GM23248 (cell line): ENCODE measurements around the gene KCNH5. TPM values are rescaled to one million over a fixed set of nuclear protein-coding genes. Genes with fewer than 3 reads are reported as not detected.

Source experiments
- DNase-seq: peaks from one replicate; pipeline ENCODE4 v3.0.0-alpha.2; 2015
- H2AFZ ChIP-seq: fragments of 200-600 bp; sonication (generic); 2 replicates; pipeline ENCODE4 v1.6.1; 2016; ENCODE audit warnings: antibody characterized with exemption
- H3F3A ChIP-seq: fragments of 200-600 bp; sonication (generic); 2 replicates; pipeline ENCODE4 v1.6.1; 2016; ENCODE audit warnings: mild to moderate bottlenecking, antibody characterized with exemption, mixed run types; ENCODE audit not compliant: insufficient read depth
- H3K27ac ChIP-seq: fragments of 200-600 bp; sonication (generic); 2 replicates; pipeline ENCODE4 v1.5.1; 2016; ENCODE audit warnings: mild to moderate bottlenecking
- H3K27me3 ChIP-seq: fragments of 200-600 bp; sonication (generic); replicated peaks from 2 replicates; pipeline ENCODE4 v1.6.1; 2016; ENCODE audit warnings: mild to moderate bottlenecking; ENCODE audit not compliant: insufficient read depth
- H3K36me3 ChIP-seq: fragments of 200-600 bp; sonication (generic); 2 replicates; pipeline ENCODE4 v1.6.1; 2016; ENCODE audit warnings: low read depth, mild to moderate bottlenecking
- H3K4me1 ChIP-seq: fragments of 200-600 bp; sonication (generic); 2 replicates; pipeline ENCODE4 v1.6.1; 2016; ENCODE audit warnings: mild to moderate bottlenecking; ENCODE audit not compliant: insufficient read depth
- H3K4me2 ChIP-seq: fragments of 200-600 bp; sonication (generic); one replicate; pipeline ENCODE4 v1.6.1; 2016; ENCODE audit warnings: mild to moderate bottlenecking; ENCODE audit not compliant: unreplicated experiment
- H3K4me3 ChIP-seq: fragments of 200-600 bp; sonication (generic); 2 replicates; pipeline ENCODE4 v1.5.1; 2016; ENCODE audit warnings: mild to moderate bottlenecking
- H3K79me2 ChIP-seq: fragments of 200-600 bp; sonication (generic); 2 replicates; pipeline ENCODE4 v1.6.1; 2016; ENCODE audit warnings: mild to moderate bottlenecking; ENCODE audit not compliant: insufficient read depth
- H3K9ac ChIP-seq: fragments of 200-600 bp; sonication (generic); 2 replicates; pipeline ENCODE4 v1.6.1; 2016; ENCODE audit warnings: mild to moderate bottlenecking
- H3K9me2 ChIP-seq: fragments of 200-600 bp; sonication (generic); 2 replicates; pipeline ENCODE4 v1.6.1; 2016; ENCODE audit warnings: mixed run types, mild to moderate bottlenecking, moderate library complexity; ENCODE audit not compliant: insufficient read depth
- H3K9me3 ChIP-seq: fragments of 200-600 bp; sonication (generic); one replicate; pipeline ENCODE4 v1.6.1; 2017; ENCODE audit warnings: low read depth
- H4K20me1 ChIP-seq: fragments of 200-600 bp; sonication (generic); 2 replicates; pipeline ENCODE4 v1.6.0; 2016; ENCODE audit not compliant: insufficient read depth
- EZH2 ChIP-seq: fragments of 200-600 bp; sonication (generic); IDR thresholded peaks from 2 replicates; pipeline ENCODE4 v1.6.1; 2018; ENCODE audit warnings: antibody characterized with exemption, mild to moderate bottlenecking; ENCODE audit not compliant: insufficient read depth, poor library complexity, severe bottlenecking
- EZH2phosphoT487 ChIP-seq: fragments of 200-600 bp; sonication (generic); IDR thresholded peaks from 2 replicates; pipeline ENCODE4 v1.6.1; 2018; ENCODE audit warnings: antibody characterized with exemption, moderate library complexity, mild to moderate bottlenecking, low read depth; ENCODE audit not compliant: insufficient read depth
- WGBS, 2 experiments: methylation state at CpG; one replicate each; pipeline ENCODE4 v1.1.6; 2015 to 2017; ENCODE audit warnings: low lambda C conversion rate in 2 of 2, low coverage in 1 of 2; ENCODE audit errors: missing lambda C conversion rate in 2 of 2; 5-methylcytosine and 5-hydroxymethylcytosine counted together
- in situ Hi-C: fragments of 300-500 bp; cut with MboI; formaldehyde crosslinking; loops from 2 replicates; pipeline ENCODE4 v1.15.0; 2020
- polyA plus RNA-seq: library from polyadenylated mRNA; unstranded; fragments of >200 nt; fragmentation: Nextera tagmentation; extraction: Ambion mirVana; gene quantifications from 2 replicates; pipeline ENCODE4 v1.2.1, GENCODE V29; 2016
- total RNA-seq: library from RNA; depleted of rRNA; stranded (reverse); fragments of >200 nt; shearing (Covaris generic); gene quantifications from 2 replicates; pipeline ENCODE4 v1.2.3, GENCODE V29; 2014

Gene KCNH5
- total and polyA plus RNA-seq, 2 experiments from 2014 or later = not detected

- TF ChIP-seq EZH2 (no peak), EZH2phosphoT487 (no peak)
- H3K27ac ChIP-seq = no peak overlapping the region
- in situ Hi-C loops = no loop called here
- no peak overlapping the region for H3K4me3 ChIP-seq
- no peak overlapping the region for H3K4me2 ChIP-seq
- no peaks in the 10 kb centered on the region for H3K79me2 ChIP-seq
- H3K36me3 ChIP-seq = no peaks in the 10 kb centered on the region
- H4K20me1 ChIP-seq = no peaks in the 10 kb centered on the region
- H3K4me1 ChIP-seq = no peaks in the 10 kb centered on the region
- no peaks in the 10 kb centered on the region for H3K27me3 ChIP-seq
- no peak overlapping the region for H2AFZ ChIP-seq
- no peaks in the 10 kb centered on the region for H3F3A ChIP-seq
- H3K9me2 ChIP-seq = no peaks in the 10 kb centered on the region
- no peak for DNase-seq
- no peaks in the 10 kb centered on the region for H3K9me3 ChIP-seq
- H3K9ac ChIP-seq = no peak overlapping the region
- WGBS, 2 experiments = 40 to 43% methylated on average over 3 of the region's 3 CpGs
Measured at GRCh38 chr14:62914873-62915272, 130.4 kb downstream of the KCNH5 start.

- Histone ChIP-seq H3K9me2 (no peaks in the 10 kb centered on the region), H3K36me3 (no peaks in the 10 kb centered on the region), H3K79me2 (no peaks in the 10 kb centered on the region), H3K4me2 (no peak overlapping the region), H3K4me1 (no peaks in the 10 kb centered on the region), H3K4me3 (no peak overlapping the region), H3K27me3 (no peaks in the 10 kb centered on the region), H3K9me3 (no peaks in the 10 kb centered on the region), H3F3A (no peaks in the 10 kb centered on the region), H3K9ac (no peak overlapping the region), H3K27ac (no peak overlapping the region), H2AFZ (no peak overlapping the region), H4K20me1 (no peaks in the 10 kb centered on the region)
- TF ChIP-seq EZH2 (no peak), EZH2phosphoT487 (no peak)
- DNase-seq = no peak
- in situ Hi-C loops = no loop called here
- 3 to 4% methylated on average over 2 of the region's 2 CpGs for WGBS, 2 experiments
Measured at GRCh38 chr14:62914025-62914424, 131.2 kb downstream of the KCNH5 start.

GRCh38 chr14:62908506-62908905 is 136.8 kb downstream of the KCNH5 start:
- no peak for DNase-seq
- H4K20me1 ChIP-seq = no peaks in the 10 kb centered on the region
- no peak overlapping the region for H3K27ac ChIP-seq
- H3K36me3 ChIP-seq = no peaks in the 10 kb centered on the region
- no peak overlapping the region for H2AFZ ChIP-seq
- no peak for TF ChIP-seq EZH2phosphoT487
- TF ChIP-seq EZH2 = no peak
- no peak overlapping the region for H3K4me3 ChIP-seq
- no peak overlapping the region for H3K4me2 ChIP-seq
- 24 to 37% methylated on average over 1 of the region's 1 CpG for WGBS, 2 experiments
- no peaks in the 10 kb centered on the region for H3K4me1 ChIP-seq
- H3K9me2 ChIP-seq = no peaks in the 10 kb centered on the region
- no peaks in the 10 kb centered on the region for H3K9me3 ChIP-seq
- H3K79me2 ChIP-seq = no peaks in the 10 kb centered on the region
- H3K27me3 ChIP-seq = no peaks in the 10 kb centered on the region
- in situ Hi-C loops = no loop called here
- H3F3A ChIP-seq = no peaks in the 10 kb centered on the region
- H3K9ac ChIP-seq = no peak overlapping the region

GRCh38 chr14:62905566-62905965 is 139.7 kb downstream of the KCNH5 start:
- H3K27me3 ChIP-seq = no peaks in the 10 kb centered on the region
- in situ Hi-C loops = no loop called here
- H3K9ac ChIP-seq = no peak overlapping the region
- H3K4me1 ChIP-seq = no peaks in the 10 kb centered on the region
- no peak overlapping the region for H3K4me2 ChIP-seq
- H3K79me2 ChIP-seq = no peaks in the 10 kb centered on the region
- H3K9me3 ChIP-seq = no peaks in the 10 kb centered on the region
- no peaks in the 10 kb centered on the region for H3K9me2 ChIP-seq
- no peak for DNase-seq
- no peak overlapping the region for H3K4me3 ChIP-seq
- TF ChIP-seq EZH2phosphoT487 (no peak), EZH2 (no peak)
- no peaks in the 10 kb centered on the region for H3K36me3 ChIP-seq
- H3K27ac ChIP-seq = no peak overlapping the region
- 16 to 20% methylated on average over 2 of the region's 2 CpGs for WGBS, 2 experiments
- H4K20me1 ChIP-seq = no peaks in the 10 kb centered on the region
- H3F3A ChIP-seq = no peaks in the 10 kb centered on the region
- H2AFZ ChIP-seq = no peak overlapping the region

- H4K20me1 ChIP-seq = no peaks in the 10 kb centered on the region
- H3K4me2 ChIP-seq = no peak overlapping the region
- no peaks in the 10 kb centered on the region for H3K4me1 ChIP-seq
- no peak for DNase-seq
- H3K27ac ChIP-seq = no peak overlapping the region
- H3K27me3 ChIP-seq = no peaks in the 10 kb centered on the region
- WGBS, 2 experiments = 16 to 29% methylated on average over 2 of the region's 2 CpGs
- H3K9me2 ChIP-seq = no peaks in the 10 kb centered on the region
- no peaks in the 10 kb centered on the region for H3K36me3 ChIP-seq
- in situ Hi-C loops = no loop called here
- no peaks in the 10 kb centered on the region for H3K9me3 ChIP-seq
- H3K4me3 ChIP-seq = no peak overlapping the region
- no peaks in the 10 kb centered on the region for H3F3A ChIP-seq
- no peak overlapping the region for H2AFZ ChIP-seq
- no peak overlapping the region for H3K9ac ChIP-seq
- H3K79me2 ChIP-seq = no peaks in the 10 kb centered on the region
- no peak for TF ChIP-seq EZH2
- TF ChIP-seq EZH2phosphoT487 = no peak
Measured at GRCh38 chr14:62897771-62898170, 147.5 kb downstream of the KCNH5 start.
